Activated naive CD4-positive, alpha-beta T cell treated with anti-CD3 and anti-CD28 coated beads, Interleukin-2, amount 10 ng/mL, durations not matched to agents 7 days and 5 days (primary cell): ENCODE results near the gene EFS.
A peak's percentile ranks its signal among the peaks of the same experiment; 100 is the strongest.

Experiments used
- CTCF ChIA-PET: fragments of 350-600 bp; sonication (Branson Sonifier 250); formaldehyde crosslinking; loops from one replicate; lab custom pipeline; 2021; ENCODE audit warnings: antibody characterized with exemption; lab: Charles Lee
- DNase-seq: peaks from one replicate; pipeline ENCODE4 v3.0.0-alpha.2; 2020
- H3K27ac Mint-ChIP-seq: one replicate; pipeline ENCODE4 v1.8.0; 2021; ENCODE audit warnings: mild to moderate bottlenecking, moderate library complexity, mixed read lengths
- H3K27me3 Mint-ChIP-seq: one replicate; pipeline ENCODE4 v1.8.0; 2021; ENCODE audit warnings: mild to moderate bottlenecking, mixed read lengths
- H3K36me3 Mint-ChIP-seq: one replicate; pipeline ENCODE4 v1.8.0; 2021; ENCODE audit warnings: mixed read lengths
- H3K4me1 Mint-ChIP-seq: one replicate; pipeline ENCODE4 v1.8.0; 2021; ENCODE audit warnings: mixed read lengths
- H3K4me3 Mint-ChIP-seq: one replicate; pipeline ENCODE4 v1.8.0; 2021; ENCODE audit warnings: mild to moderate bottlenecking, moderate library complexity, mixed read lengths
- H3K9me3 Mint-ChIP-seq: one replicate; pipeline ENCODE4 v1.8.0; 2021; ENCODE audit warnings: mixed read lengths

EFS gene

DNA sequence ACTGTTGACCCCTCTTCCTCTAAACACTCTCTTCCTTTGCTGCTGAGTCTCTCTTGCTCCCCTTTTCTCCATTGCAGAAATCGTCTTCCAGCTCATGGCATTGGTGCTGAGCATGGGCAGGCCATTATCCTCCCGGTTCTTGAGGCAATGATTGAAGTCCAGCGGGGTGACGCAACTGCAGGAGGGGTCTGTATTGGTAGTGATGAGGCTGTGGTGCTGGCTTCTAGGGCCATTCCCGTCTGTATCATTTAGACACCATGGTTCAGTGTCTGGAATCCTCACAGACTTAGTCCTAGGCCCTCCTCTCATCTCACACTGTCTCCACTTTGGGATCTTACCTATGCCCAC is 11.6 kb downstream of the EFS start:
- Mint-ChIP-seq H3K4me3 (peak overlapping the region; percentile 64), H3K9me3 (no peaks in the 10 kb centered on the region)
- no peak for DNase-seq

DNA sequence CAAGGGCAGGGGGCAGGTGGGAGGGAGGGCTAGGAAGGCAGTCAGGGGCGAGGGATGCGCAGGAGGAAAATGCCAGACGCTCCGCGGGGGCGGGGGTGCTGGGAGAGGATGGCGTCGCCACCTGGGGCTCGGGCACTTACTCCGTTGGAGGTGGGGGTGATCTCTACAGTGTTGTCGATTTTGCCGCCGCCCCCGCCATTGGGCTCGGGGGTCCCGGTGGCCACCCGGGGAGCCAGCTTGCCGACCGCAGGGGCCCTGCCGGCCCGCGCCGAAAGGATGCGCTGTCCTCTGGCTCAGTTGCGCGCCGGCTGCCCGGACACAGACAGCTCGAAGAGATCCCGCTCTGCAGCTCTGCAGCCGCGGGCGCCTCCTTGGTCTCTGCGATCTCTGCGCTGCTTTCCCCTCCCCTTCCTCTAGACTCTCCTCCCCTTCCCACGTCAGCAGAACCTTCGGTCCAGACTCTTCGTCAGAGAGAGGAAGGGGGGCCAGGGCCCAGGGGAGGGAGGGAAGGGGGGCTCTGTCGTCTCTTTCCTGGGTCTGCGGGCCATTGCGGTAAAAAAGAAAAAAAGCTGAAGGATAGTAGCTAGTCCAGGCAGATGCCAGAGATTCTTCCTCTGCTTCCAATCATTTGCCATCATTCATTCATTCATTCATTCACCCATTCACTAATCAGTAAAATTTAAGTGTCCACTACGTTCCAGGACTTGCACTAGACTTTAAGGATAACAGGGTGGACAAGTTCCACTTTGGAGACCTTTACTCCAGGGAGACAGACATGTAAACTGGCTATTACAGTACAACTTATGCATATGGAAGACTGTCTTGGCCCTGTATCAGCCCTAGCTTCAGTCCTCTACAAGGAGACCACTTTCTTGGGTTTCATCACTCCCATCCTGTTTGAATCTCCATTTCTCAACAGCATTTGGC is 12.2 kb downstream of the EFS start, which contains the start of gene SLC22A17:
SLC22A17 (minus strand) TSS at position 382 of the 927 bp plus-strand sequence.
- H3K27ac Mint-ChIP-seq: no peak within 1 kb of the TSS

More for the DNA sequence above, 11.6 kb downstream of the EFS start:
- Mint-ChIP-seq H3K4me1 (peaks cover 9% of the 10 kb centered on the region), H3K36me3 (no peaks in the 10 kb centered on the region), H3K27me3 (peaks cover 74% of the 10 kb centered on the region), H3K27ac (no peak overlapping the region)
- CTCF ChIA-PET: interaction anchor here (1.9 kb wide), 1 partner anchor 16 kb away, joined by 8 read pairs; no protein-coding TSS in a partner anchor

DNA sequence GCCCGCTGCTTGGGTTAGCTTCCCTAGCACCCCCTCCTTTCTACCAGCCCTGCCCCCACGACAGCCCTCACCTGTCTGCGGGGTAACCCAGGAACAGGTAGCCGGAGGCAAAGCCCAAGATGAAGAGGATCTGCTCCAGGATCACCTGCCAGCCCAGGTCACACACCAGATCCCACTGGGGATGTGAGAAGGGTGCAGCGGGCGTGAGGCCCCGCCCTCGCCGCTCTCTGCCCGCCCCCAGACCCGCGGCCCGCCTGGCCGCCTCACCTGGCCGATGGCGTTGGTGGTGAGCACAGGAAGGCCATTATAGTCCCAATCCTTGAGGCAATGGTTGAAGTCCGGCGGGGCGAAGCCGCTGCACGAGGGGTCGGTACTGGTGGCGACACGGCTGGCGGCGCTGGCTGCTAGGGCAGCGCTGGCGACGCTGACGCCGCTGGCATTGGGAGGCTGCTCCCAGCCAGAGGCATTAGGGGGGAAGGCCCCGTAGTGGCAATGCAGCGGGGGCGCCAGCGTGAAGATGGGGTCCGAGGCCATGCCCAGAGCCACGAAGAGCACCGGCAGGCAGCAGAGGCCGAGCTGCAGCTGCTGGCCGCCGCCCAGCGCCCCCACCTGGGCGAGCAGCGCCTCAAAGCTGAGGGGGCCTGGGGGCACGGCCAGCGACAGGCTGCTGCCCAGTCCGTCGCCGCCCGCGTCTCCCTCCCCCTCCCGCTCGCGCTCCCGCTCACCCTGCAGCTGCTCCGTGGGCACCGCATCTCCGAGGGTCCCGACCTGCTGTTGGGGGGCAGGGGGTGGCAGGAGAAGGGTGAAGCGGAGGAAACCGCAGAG is 13.1 kb downstream of the EFS start:
- no peaks in the 10 kb centered on the region for H3K9me3 Mint-ChIP-seq
- H3K4me1 Mint-ChIP-seq: peaks cover 9% of the 10 kb centered on the region
- CTCF ChIA-PET: interaction anchor here (0.7 to 2.0 kb wide), 5 partner anchors 10 to 28 kb away, joined by 3 to 8 read pairs (median 5); no protein-coding TSS in a partner anchor
- H3K36me3 Mint-ChIP-seq: no peaks in the 10 kb centered on the region
- DNase-seq: no peak
- H3K27ac Mint-ChIP-seq: no peak overlapping the region
- peaks cover 66% of the 10 kb centered on the region for H3K27me3 Mint-ChIP-seq
- H3K4me3 Mint-ChIP-seq: peak overlapping the region; percentile 64

More for the DNA sequence above, 12.2 kb downstream of the EFS start, which contains the start of gene SLC22A17:
- DNase-seq: peak; percentile 60
- Mint-ChIP-seq H3K9me3 (no peaks in the 10 kb centered on the region), H3K4me3 (peak within 1 kb of the TSS; percentile 64), H3K36me3 (no peaks in the 10 kb centered on the region), H3K27me3 (peaks cover 74% of the 10 kb centered on the region), H3K4me1 (peaks cover 9% of the 10 kb centered on the region)
- CTCF ChIA-PET: interaction anchor here (1.0 to 1.9 kb wide), 3 partner anchors 9 to 26 kb away, joined by 3 to 8 read pairs (median 7); no protein-coding TSS in a partner anchor

DNA sequence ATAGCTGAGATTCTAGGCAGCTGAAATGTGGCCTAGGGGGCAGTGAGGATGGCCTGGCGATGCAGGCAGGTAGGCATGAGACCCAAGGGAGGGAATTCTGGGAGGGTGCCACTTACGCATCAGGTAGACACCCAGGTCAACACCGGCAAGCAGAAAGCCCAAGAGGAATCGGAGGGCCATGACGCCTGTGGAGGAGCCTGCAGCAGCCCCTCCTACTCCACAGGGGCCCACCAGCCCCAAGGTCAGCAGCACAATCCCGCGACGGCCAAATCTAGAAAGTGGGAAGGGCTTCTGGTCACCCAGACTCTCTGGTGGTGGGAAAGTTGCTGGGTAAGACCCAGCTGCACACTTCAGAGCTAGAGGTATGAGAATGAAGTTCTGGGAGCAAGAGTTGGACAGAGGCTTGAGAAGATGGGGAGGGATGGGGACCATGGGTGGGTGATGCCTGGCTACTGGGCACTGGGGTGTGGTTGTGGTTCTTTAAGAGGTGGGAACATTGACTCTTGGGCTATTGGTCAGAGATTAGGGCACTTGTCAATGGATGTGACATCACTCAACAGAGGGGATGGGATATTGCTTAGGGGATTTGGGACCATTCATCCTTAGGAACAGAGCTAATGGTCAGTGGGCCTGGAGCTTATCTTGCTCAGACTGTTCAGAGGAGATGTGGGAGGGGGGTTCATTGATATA is 15.7 kb downstream of the EFS start:
- H3K9me3 Mint-ChIP-seq: no peaks in the 10 kb centered on the region
- DNase-seq: no peak
- no peaks in the 10 kb centered on the region for H3K36me3 Mint-ChIP-seq
- H3K4me3 Mint-ChIP-seq: no peak overlapping the region
- no peak overlapping the region for H3K27ac Mint-ChIP-seq
- H3K27me3 Mint-ChIP-seq: peaks cover 47% of the 10 kb centered on the region
- H3K4me1 Mint-ChIP-seq: peaks cover 9% of the 10 kb centered on the region
- CTCF ChIA-PET: interaction anchor here (2.0 kb wide), 1 partner anchor 30 kb away, joined by 5 read pairs; no protein-coding TSS in a partner anchor

DNA sequence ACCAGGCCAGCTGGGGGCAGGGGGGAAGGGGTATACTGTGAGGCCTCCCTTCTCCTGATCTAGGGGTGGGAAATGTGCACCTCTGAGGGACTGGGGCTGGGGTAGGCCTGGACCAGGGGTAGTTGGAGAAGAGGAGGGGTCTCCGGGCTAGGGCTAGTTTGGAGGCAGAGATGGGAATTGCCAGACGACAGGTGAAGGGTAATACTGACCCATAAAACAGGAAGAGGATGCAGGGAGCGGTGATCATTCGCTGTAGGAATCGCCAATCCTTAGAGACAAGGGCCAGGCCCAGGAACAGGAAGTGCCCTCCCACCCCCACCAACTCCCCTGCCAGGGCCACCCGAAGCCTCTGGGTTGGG is 16.7 kb downstream of the EFS start:
- H3K27ac Mint-ChIP-seq: no peak overlapping the region
- H3K27me3 Mint-ChIP-seq: peaks cover 37% of the 10 kb centered on the region
- no peak for DNase-seq
- CTCF ChIA-PET: interaction anchor here (1.2 kb wide), 1 partner anchor 12 kb away, joined by 3 read pairs; no protein-coding TSS in a partner anchor
- no peaks in the 10 kb centered on the region for H3K36me3 Mint-ChIP-seq
- no peak overlapping the region for H3K4me3 Mint-ChIP-seq
- peaks cover 9% of the 10 kb centered on the region for H3K4me1 Mint-ChIP-seq
- H3K9me3 Mint-ChIP-seq: no peaks in the 10 kb centered on the region

DNA sequence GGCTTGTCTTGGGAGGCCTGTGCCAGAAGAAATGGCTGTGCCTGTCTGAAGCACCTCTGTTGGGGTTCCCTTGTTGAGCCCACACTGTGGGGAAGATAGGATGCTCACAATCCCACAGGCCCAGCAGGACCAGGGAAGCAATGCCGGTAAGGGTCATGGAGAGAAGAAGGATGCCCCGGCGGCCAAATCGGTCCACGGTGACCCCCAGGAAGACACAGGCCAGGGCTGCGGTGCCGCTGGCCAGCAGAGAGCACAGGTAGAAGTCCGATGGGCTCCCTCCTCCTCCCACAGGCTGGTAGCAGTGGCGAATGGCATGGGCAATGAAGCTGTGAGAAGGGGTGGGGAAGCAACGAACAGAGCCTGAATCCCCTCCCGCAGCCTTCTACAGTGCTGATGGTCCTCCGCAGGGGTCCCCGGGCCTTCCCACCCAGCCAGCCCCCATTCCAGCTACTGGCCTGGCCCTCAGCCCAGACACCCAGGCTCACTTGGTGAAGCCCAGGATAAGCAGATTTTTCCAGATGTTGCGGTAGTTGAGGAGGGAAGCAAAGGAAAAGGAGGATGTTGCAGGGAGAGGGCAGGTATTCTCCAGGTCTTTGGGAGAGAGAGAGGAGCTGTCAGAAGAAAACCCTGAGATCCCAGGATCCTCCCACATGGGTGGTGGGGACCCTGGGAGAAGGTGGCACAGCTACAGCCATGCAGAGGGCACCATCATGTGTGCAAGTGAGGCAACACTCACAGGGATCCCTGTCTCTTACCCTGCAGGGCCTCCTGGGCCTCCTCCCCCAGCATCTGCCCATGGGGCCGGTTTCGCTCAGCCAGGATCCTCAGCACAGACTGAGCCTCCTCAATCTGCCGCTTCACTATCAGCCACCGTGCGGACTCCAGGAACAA is 17.3 kb downstream of the EFS start:
- no peak for DNase-seq
- Mint-ChIP-seq H3K4me3 (no peak overlapping the region), H3K9me3 (no peaks in the 10 kb centered on the region), H3K27ac (no peak overlapping the region), H3K36me3 (no peaks in the 10 kb centered on the region), H3K4me1 (peaks cover 4% of the 10 kb centered on the region), H3K27me3 (peaks cover 31% of the 10 kb centered on the region)
- CTCF ChIA-PET: interaction anchor here (1.2 kb wide), 1 partner anchor 13 kb away, joined by 3 read pairs; no protein-coding TSS in a partner anchor

DNA sequence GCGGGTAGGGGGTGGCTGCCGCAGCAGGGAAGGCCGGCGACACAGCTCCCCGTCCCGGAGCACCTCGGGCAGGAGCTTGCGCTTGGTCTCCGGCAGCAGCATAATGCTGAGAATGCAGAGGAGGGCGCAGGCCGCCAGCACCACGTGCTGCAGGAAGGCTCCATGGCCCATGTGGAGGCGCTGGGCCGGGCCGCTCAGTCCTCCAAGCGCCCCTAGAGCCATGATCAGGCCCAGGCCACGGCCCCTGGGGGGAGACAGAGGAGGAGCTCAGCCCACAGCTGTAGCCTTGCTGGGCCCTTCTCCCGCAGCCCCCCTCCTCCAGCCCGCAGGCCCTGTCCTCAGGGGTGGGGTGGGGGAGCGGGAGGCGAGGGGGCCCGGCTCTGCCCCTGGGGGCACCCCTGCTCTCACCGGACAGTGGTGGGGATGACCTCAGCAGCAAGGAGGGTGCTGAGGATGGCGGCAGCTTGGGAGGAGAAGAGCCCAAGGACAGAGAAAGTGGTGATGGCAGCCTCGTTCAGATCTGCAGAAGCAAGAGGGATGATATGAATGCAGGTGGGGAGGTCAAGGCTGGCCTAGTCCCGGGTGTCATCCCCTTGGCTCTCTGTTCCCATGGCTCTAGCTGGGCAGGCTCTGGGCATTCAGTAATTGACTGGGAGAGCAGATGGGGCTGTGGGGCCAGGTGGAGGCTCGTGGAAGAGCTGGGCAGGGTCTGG is 18.1 kb downstream of the EFS start:
- CTCF ChIA-PET: no interaction called here
- peaks cover 4% of the 10 kb centered on the region for H3K4me1 Mint-ChIP-seq
- H3K27me3 Mint-ChIP-seq: peaks cover 30% of the 10 kb centered on the region
- DNase-seq: no peak
- no peaks in the 10 kb centered on the region for H3K9me3 Mint-ChIP-seq
- H3K36me3 Mint-ChIP-seq: no peaks in the 10 kb centered on the region
- H3K27ac Mint-ChIP-seq: no peak overlapping the region
- H3K4me3 Mint-ChIP-seq: no peak overlapping the region

DNA sequence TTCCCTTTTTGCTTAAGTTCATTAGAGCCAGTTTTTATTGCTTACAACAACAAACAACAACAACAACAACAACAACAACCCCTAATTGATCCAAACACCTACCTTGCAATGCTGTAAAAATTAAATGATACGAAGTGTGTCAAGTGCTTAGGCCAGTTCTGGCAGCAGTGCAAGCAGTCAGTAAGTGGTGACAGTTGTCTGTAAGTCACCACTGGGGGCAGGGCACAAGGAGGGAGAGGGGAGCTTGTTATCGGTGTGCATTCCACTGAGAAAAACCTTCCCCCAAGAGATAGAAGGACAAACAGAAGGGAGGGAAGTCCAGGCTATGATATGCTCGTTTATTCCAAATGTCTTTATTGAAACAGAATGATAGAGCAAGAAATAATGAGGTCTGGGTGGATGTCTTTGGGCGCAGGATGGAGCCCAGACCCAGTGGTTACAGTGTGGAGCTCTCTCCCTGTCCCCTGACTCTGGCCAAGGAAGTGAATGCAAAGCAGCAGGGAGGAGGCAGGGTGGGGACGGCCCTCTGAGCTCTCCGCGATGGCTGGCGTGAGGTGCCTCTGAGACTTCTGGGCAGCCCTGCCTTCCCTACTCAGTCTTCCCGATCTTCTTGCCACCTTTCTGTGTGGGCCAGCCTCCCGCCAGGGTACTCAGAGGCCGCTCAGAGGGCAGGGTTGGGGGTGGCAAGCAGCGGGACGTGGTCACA is 18.8 kb downstream of the EFS start:
- H3K36me3 Mint-ChIP-seq: no peaks in the 10 kb centered on the region
- no peaks in the 10 kb centered on the region for H3K9me3 Mint-ChIP-seq
- DNase-seq: no peak
- no peak overlapping the region for H3K27ac Mint-ChIP-seq
- H3K4me1 Mint-ChIP-seq: peaks cover 1% of the 10 kb centered on the region
- CTCF ChIA-PET: interaction anchor here (1.1 kb wide), 1 partner anchor 30 kb away, joined by 4 read pairs; the partner anchor contains the start of gene CMTM5
- peaks cover 26% of the 10 kb centered on the region for H3K27me3 Mint-ChIP-seq
- no peak overlapping the region for H3K4me3 Mint-ChIP-seq

DNA sequence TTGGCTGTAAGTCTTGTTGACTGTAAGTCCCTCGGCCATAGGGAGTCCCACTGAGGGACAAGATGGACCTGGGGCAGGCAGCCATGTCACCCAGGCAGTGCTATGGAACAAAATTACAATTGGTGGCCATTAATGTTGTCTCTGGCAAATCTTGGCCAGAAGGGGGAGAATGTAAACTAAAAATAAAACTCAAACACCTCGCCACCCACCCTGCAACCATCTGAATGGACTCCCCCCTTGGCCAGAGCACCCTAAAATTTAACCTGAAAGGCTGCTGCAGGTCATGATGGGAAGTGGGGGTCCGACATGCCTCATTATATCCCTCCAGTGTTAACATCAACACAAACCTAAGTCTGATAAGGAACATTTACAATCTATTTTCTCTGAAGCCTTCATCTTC is 20.5 kb downstream of the EFS start:
- H3K9me3 Mint-ChIP-seq: no peaks in the 10 kb centered on the region
- no peaks in the 10 kb centered on the region for H3K36me3 Mint-ChIP-seq
- no peak for DNase-seq
- H3K4me1 Mint-ChIP-seq: no peaks in the 10 kb centered on the region
- CTCF ChIA-PET: no interaction called here
- H3K27ac Mint-ChIP-seq: no peak overlapping the region
- peaks cover 15% of the 10 kb centered on the region for H3K27me3 Mint-ChIP-seq
- H3K4me3 Mint-ChIP-seq: no peak overlapping the region

DNA sequence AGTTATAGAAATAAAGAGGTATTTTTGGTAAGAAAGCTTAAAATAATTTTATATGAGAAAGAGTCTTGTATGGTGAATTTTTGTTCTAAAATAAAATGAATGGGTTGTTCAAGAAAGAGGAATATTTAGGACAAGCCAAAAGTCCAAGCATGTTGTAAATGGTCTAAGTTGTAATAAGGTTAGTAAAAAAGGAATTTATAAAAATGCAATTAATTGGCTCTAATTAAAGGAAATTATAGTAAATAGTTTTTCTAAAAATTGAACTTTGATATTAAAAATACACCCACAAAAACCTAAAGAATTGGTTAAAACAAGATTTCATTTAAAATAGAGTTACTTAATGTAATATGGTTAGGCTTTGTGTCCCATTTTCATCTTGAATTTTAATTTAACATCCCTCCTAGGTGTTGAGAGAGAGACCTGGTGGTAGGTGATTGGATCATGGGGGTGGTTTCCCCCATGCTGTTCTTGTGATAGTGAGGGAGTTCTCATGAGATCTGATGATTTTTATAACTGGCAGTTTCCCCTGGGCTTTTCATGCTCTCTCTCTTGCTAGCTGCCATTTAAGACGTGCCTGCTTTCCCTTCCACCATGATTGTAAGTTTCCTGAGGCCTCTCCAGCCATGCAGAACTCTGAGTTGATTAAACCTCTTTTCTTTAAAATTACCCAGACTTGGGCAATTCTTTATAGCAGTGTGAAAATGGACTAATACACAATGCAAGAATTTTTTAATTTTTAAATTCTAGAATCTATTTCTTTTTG is 25.3 kb downstream of the EFS start:
- no peaks in the 10 kb centered on the region for H3K36me3 Mint-ChIP-seq
- peaks cover 3% of the 10 kb centered on the region for H3K9me3 Mint-ChIP-seq
- DNase-seq: no peak
- H3K4me3 Mint-ChIP-seq: no peak overlapping the region
- no peaks in the 10 kb centered on the region for H3K4me1 Mint-ChIP-seq
- H3K27ac Mint-ChIP-seq: no peak overlapping the region
- CTCF ChIA-PET: no interaction called here
- peaks cover 26% of the 10 kb centered on the region for H3K27me3 Mint-ChIP-seq

DNA sequence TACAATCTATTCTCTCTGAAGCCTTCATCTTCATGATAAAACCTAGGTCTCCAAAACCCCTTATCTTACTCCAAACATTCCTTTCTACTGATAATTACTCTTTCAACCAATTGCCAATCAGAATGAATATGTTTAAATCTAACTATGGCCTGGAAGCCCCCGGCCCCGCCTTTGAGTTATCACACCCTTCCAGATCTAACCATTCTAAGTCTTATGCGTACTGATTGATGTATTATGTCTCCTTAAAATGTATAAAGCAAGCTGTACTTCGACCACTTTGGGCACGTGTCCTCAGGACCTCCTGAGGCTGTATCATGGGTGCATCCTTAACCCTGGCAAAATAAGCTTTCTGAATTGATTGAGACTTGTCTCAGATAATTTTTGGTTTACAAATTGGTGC is 29.3 kb downstream of the EFS start:
- Mint-ChIP-seq H3K27ac (no peak overlapping the region), H3K27me3 (peaks cover 20% of the 10 kb centered on the region), H3K4me3 (no peak overlapping the region), H3K36me3 (no peaks in the 10 kb centered on the region), H3K4me1 (no peaks in the 10 kb centered on the region), H3K9me3 (peaks cover 3% of the 10 kb centered on the region)
- DNase-seq: no peak
- CTCF ChIA-PET: interaction anchor here (1.2 to 1.4 kb wide), 2 partner anchors 43 to 45 kb away, joined by 3 to 4 read pairs; no protein-coding TSS in a partner anchor
